CD4-positive, alpha-beta T cell treated with Interleukin-10 for 1 hour (primary cell): ENCODE data around the gene ZCCHC14.

Source experiments
- DNase-seq: peaks from one replicate; pipeline ENCODE4 v3.0.0-alpha.2; 2020

Gene ZCCHC14

DNA sequence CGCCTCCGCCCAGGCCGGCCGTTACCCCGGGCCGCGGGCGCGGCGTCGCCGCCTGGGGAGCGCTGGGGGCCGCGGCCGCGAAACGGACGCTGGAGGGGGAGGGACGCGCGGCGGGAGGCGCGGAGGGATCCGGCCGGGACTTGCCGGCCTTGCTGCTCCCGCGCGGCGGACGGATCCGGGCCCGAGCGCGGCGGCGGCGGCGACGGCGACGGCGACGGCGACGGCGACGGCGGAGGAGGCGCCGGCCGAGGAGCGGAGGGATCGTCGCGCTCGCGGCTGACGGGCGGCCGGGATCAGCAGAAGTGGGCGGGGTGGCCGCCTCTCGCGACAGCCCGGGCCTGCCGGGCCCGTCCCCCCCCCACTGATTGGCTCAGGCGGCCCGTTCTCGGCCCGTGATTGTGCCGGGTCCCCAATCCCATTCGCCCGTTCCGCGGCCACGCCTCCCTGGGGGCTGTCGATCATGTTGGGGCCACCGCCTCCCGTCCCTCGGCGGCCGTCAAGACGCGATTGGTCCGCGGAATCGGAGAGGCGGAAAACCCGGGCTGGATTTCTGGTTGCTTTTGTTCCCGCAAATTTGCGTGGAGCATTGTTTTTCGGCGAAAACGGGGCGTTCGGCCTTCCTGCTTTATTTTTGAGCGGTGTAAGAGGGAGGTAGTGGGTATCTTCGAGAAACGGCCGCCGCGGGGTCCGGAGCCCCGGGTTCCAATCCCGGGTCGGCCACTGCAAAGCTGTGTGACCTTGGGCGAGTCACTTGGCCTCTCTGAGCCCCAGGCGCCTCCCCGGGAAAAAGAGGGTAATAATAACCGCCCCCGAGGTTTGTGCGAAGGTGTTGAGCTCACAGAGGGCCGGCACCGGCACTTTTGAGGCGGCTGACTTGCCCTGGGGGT lies at the start of gene ZCCHC14:
Gene ZCCHC14, minus strand, starts transcription at position 304 of the 887 bp plus-strand sequence. CDS start 786 bp downstream, outside the sequence.
- DNase-seq, result peak; percentile 99

DNA sequence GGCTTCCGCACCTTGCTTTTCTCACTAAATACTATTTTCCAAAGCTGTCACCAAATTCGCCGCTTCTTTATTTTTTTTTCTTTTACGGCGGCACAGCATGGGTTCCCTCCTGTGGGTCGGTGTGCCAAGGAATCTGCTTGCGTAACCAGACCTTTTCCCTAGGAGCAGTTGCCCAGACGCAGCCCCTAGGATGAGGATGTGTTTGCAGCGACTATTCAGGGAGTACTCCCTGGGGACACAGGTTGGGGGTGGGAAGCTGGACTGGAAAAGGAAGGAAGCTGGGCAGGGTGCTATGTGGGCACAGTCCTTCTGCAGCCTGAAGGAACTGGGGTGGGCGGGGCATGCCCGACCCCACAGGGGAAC lies 49.0 kb upstream of the ZCCHC14 start:
- no peak for DNase-seq

DNA sequence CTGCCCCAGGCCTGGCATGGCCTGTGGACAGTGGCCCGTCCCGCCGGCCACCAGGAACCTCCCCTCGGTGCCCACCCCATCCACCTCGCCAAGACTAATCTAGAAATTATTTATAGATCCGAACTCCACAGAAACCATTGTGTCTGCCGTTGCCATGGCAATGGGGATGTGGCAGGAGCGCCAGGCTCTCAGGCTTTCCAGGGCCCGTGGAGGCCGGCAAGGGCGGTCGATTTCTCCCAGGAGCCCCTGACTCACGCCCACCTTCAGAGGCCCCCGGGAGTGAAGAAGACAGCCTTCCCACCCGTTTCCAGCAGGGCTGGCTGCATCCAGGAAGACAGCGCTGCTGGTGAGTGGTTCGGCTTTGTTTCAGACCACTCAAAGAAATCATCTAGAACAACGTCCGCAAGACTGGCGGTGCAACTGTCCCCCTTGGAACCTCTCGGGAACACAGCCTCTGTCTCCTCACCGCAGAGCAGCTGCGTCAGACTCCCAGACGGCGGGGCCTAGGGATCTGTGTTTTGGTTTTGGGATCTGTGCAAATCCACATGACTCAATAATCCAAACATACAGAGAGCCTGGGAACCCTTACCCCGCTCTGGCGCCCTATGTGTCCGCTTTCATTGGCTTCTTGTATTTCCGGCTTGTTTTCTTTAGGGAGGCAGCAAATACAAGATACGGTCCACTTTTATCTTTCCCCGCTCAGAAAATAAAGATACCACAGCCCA lies 48.5 kb upstream of the ZCCHC14 start:
- DNase-seq, result no peak

DNA sequence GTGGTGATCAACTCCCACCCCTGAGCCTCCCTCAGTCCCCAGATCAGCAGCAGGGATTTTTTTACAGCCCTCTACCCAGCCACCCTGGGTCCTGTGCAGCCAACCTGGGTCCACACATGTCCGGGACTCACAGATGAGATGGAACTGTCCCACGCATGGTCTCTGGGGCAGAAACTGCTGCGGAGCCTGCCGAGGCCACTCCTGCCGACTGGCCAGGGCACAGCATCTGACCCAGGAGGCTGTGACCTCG lies 48.0 kb upstream of the ZCCHC14 start:
- no peak for DNase-seq

DNA sequence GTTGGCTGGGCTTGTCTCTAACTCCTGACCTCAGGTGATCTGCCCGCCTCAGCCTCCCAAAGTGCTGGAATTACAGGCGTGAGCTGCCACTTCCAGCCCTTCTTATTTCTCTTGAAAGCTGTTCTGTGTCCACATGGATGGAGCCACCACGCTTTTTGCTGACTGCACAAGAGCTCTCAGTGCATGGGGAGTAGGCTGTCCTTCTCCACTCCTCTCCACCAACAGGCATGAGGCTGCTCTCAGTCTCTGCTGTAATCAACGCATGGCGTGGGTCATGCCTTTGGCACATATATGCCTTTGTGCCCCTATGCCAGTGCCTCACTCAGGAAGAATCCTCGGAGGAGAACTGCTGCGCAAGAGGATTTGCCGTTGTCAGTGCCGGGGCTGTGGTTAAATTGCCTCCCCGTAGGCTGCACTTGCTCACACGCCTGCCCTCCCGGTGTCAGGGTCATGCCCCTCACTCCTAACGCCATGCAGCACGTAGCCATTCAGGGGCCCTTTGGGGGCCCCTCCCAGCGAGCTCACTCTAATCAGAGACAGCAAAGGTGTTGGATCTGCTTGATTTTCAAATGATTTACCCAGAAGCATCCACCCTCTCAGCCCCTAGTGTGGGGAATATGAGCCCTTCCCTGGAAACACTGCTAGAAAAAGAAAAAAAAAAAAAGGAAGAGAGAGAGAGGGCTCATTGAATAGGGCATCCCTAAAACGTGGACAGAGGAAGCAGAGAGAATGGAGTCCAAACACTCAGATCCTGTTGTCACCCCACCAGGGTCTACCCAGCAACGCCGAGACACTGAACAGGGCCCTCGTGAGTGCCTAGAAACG lies 47.5 kb upstream of the ZCCHC14 start:
- no peak for DNase-seq

DNA sequence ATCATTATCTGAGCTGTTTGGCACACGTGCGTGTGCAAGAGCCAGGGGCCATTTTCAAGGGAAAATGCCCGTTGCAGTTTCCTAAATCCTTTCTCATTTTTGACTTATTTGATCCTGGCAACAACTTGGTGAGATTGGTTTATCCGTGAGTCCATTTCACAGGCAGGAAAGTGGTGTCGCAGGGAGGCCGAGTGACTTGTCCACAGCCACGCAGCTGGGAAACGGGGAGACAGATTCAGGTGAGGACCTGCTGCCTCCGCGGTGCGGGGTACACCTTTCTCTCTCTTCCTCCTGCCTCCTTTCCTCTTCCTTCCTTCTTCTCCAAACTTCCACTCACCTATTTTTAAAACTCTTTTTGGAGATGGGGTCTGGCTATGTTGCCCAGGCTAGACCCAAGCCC lies 46.3 kb upstream of the ZCCHC14 start:
- DNase-seq, result no peak

DNA sequence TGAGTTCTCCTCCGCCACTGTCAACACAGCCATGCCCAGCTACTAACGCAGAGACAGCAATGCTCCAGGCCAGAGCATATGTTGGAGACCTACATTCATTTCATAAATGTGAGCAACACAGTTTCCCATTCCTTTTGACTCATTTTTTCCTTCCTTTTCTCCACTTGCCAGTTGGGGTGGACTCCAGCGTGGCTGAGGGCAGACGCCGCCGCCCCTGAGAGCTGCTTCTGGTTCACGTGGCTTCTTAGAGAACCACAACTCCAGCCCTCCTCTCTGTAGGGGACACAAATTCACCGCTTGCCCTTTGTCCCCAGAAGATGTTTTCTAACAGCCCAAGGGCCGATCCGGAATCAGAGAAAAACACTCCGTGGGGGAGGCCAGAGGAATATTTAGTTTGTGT lies 45.8 kb upstream of the ZCCHC14 start:
- no peak for DNase-seq

DNA sequence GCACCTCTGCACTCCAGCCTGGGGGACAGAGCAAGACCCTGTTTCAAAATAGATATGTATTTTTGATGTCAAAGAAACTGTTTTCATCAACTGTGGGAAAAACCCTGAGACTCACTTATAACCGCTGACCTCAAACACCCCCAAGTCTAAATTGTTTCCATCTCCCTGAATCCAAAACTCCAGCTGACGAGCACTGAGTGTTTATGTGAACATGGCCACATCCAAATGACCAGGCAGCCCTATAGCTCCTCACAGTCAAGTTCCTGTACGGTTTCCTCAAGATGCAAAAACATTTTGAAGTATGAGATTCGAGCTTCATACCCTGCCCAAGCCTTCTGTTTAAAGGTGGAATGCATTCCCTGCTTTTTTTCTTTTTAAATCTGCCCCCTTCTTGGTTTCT lies 45.3 kb upstream of the ZCCHC14 start:
- DNase-seq, result no peak

DNA sequence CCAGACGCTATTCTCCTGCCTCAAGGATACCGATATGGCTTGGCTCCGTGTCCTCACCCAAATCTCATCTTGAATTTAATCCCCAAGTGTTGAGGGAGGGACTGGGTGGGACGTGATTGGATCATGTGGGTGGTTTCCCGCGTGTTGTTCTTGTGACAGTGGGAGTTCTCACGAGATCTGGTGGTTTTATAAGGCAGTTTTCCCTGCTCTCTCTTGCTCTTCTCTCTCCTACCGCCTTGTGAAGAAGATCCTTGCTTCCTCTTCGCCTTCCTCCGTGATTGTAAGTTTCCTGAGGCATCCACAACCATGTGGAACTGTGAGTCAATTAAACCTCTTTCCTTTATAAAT lies 43.9 kb upstream of the ZCCHC14 start:
- no peak for DNase-seq

DNA sequence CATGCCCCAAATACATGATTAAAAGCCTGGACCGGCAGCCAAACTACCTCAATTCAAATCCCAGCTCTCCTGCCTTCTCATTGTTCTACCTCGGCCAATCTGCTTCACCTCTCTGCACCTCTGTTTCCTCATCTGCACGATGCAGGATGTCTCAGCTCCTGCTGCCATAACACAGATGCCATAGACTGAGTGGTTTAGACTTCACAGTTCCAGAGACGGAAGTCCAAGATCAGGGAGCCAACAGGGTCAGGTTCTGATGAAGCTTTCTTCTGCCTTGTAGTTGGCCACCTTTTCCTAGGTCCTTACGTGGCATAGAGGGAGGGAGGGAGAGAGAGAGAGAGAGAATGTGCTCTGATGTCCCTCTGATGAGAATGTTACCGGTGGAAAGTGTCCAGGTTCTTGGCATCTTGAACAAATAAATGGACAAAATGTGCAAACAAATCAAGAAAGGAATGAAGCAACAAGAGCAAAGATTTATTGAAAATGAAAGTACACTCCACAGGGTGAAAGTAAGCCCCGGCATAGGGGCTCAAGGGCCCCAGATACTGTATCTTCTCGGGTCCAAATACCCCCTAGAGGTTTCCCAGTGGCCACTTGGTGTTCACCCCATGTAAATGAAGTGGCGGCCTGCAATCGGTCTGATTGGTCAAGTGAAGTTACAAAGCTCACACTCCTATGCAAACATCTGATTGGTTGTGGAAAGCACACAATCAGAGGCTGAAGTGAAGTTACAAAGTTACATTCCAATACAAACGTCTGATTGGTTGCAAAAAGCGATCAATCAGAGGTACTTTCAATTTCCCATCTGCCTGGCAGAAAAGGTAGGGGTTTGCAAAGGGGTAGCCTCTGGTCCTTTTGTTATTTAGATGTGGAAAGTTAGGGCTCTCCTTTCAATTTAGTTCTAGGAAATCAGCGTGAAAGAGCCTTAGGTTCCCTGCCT lies 43.3 kb upstream of the ZCCHC14 start:
- no peak for DNase-seq

DNA sequence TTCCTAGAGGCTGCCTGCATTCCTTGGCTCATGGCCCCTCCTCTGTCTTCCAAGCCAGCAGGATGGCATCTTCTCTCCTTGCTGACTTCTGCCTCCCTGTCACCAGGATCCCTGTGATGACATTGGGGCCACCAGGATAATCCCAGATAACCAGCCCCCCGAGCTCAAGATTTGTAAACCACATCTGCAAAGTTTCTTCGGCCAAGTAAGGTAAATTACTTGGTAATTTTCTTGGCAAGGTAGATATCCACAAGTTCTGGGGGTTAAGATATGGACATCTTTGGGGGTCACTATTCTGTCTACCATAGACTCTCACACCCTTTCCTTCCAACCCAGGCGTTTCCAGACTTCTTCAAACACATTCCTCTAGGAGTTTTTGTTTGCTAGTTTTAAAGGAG lies 42.6 kb upstream of the ZCCHC14 start:
- no peak for DNase-seq

DNA sequence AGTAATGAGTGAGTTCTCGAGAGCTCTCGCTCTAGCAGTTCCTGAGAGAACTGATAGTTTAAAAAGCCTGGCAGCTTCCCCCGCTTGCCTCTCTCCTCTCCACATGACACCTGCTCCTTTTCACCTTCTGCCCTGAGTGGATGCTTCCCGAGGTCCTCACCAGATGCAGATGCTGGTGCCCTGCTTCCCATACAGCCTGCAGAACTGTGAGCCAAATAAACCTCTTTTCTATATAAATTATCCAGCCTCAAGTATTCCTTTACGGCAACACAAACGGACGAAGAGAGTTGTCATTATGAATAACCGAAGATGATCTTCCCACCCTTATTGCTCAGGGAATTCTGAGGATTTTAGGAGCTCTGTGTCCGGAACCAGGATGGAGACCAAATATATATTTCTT lies 41.9 kb upstream of the ZCCHC14 start:
- no peak for DNase-seq

DNA sequence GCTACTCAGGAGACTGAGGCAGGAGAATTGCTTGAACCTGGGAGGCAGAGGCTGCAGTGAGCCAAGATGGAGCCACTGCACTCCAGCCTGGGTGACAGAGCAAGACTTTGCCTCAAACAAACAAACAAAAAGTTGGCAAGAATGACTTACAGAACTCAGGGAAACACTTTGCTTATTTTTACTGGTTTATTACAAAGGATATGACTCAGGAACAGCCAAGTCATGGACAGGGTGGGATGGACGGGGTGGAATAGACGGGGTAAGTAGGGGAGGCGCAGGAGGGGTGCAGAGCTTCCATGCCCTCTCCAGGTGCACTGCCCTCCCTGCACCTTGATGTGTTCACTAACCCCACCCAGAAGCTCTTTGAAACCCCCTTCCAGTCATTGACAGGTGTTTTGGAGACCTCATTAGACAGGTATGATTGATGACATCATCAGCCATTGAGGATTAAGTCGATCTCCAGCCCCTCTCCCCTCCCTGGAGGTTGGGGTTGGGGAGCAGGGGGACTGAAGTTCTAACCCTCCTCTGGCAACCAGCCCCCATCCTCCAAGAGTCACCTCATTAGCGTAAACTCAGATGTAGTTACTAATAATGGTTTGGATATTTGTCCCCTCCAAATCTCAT lies 41.3 kb upstream of the ZCCHC14 start:
- no peak for DNase-seq

DNA sequence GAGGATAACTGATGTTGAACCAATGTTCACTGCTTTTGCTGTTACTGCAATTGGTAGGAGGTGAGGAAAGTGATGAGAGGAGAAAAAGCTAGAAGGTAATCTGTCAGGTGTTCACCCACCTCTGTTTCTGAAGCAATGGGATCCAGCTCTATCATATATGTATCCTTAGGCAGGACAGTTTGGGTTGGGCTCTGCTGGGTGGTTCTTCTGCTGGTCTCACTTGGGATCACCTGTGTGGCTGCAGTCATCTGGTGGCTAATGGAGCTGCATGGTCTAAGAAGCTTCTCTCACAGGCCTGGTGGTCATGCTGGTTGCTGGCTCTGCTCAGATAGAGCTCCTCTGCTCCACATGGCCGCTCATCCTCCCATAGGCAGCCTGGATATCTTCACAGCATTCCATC lies 40.2 kb upstream of the ZCCHC14 start:
- DNase-seq, result no peak

DNA sequence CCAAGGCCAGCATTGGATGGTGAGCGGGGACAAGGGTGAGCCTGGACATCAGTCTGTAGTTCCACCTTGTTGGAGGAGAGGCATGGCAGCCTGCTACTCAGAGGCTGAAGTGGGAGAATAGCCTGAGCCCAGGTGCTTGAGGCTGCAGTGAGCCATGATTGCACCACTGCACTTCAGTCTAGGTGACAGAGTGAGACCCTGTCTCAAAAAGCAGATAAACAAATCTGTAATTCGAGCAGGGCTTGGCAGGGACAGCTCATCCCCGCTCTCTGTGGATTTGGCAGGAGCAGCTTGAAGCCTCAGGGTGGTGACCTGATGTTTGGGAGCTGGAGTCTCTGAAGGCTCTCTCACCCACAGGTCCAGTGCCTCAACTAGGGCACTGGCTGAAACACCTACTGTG lies 38.6 kb upstream of the ZCCHC14 start:
- DNase-seq, result no peak

DNA sequence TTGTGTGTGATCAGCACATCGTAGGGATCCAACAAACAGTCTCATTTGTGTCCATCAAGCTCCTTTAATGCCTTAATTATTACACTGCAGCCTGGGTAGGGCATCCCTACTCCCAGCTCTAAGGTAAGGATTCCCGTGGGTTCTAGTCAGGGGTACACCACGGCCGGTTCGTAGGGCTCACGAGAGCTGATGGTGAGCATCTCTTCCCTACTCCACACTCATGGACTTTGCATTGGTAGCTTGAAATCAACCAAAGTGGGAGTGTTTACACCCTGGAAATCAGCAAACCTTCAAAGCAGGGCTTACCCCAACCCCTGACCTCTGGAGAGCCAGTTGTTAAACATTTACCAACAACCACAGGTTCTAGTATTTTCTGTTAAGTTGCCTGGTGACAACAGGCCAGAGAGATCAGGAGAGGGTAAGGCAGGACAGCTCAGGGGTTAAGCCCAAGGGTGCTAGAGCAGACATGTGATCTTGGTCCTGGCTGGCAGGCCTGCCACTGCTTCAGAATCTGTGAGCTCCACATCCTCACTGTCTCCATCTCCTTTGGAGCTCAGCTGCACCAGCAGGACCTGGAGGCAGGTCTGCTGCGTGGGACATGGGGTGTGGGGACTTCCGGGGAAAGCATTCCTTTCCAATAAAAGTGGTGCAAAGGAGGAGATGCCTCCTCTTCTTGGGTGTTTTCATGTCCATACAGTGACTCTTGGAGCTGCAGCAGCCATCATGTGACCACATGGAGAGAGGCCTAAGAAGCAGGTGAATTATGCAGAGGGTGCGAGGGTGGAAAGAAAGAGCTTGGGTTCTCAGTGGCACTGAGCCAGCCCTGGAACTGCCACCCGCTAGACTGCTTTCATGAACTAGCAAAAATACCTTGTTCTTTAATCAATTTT lies 36.1 kb upstream of the ZCCHC14 start:
- no peak for DNase-seq

DNA sequence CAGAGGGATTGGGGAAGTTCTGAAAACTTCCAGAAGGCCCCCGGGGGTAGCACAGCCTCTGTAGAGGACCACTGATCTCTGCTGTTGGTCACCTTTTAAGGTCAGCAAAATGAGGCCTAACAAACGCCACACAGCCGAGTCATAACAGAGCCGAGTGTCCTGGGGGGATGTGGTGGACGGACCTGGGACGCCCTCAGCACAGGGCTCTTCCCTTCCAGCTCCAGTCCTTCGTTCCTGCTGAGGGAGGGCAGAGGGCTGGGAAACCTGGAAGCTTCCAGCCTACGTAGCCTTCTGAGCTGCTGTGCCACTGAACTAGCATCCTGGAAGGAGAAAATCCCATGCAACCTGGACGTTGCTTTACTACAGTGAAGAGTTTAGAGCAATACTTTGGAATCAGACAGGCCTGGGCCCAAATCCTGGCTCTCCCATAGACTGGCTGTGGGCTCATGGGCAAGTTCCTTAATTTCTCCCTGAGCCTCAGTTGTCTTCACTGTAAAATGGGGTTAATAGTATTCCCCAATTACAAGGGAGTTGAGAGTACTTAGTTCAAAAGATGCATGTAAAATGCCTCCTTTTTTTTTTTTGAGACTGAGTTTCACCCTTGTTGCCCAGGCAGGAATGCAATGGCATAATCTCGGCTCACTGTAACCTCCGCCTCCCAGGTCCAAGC lies 34.4 kb upstream of the ZCCHC14 start:
- DNase-seq, result no peak

DNA sequence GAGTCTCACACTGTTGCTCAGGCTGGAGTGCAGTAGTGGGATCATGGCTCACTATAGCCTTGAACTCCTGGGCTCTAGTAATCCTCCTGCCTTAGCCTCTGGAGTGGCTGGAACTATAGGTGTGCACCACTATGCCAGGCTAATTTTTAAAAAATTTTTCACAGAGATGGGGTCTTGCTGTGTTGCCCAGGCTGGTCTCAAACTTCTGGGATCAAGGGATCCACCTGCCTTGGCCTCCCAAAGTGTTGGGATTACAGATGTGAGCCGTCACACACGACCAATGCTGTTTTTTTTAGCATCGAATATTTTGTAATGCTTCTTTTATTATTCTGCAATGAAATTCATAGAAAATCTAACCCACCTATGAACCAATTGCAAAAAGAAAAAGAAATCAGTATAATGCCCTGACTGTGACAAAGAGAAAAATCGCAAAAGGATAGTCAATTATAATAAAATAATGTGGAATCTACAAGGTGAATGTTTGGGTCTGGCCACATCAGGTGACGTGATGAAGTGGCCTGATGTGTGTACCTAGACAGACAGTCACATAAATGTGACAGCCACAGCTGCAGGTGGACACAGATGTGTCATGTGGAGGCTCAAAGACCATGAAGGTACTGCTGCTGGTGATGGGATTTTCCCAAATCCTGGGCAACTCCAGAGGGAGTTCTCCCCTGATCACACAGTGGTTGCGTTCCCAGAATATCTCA lies 33.6 kb upstream of the ZCCHC14 start:
- no peak for DNase-seq

DNA sequence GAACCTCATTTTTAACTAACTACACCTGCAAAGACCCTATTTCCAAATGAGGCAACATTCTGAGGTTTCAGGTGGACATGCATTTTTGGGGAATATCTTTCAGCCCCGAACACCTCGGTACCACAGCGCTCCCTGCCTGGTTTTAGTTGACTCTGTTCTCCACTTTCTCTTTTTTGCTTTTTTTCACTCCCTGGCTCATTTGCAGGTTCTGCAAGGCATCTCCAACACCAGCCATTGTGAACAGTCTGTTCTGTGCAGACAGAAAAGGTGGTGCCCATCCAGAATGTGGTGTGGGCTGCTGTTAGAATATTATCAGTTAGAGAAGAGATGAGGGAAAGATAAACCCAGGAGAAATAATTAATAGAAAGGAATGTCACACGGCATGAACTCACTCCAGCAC lies 32.5 kb upstream of the ZCCHC14 start:
- no peak for DNase-seq

DNA sequence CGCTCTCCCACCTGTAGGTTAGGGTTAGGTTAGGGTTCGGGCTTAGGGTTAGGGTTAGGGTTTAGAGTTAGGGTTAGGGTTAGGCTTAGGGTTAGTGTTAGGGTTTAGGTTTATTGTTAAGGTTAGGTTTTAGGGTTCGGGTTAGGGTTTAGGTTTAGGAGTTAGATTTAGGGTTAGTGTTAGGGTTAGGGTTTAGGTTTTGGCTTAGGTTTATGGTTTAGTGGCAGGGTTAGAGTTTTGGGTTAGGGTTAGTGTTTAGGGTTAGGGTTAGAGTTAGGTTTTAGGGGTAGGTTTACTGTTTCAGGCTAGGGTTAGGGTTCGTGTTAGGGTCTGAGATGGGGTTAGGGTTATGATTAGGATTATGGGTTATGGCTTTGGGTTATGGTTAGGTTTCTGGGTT lies 31.6 kb upstream of the ZCCHC14 start:
- no peak for DNase-seq
